ENCODE measurements around the gene EPAS1.

DNA sequence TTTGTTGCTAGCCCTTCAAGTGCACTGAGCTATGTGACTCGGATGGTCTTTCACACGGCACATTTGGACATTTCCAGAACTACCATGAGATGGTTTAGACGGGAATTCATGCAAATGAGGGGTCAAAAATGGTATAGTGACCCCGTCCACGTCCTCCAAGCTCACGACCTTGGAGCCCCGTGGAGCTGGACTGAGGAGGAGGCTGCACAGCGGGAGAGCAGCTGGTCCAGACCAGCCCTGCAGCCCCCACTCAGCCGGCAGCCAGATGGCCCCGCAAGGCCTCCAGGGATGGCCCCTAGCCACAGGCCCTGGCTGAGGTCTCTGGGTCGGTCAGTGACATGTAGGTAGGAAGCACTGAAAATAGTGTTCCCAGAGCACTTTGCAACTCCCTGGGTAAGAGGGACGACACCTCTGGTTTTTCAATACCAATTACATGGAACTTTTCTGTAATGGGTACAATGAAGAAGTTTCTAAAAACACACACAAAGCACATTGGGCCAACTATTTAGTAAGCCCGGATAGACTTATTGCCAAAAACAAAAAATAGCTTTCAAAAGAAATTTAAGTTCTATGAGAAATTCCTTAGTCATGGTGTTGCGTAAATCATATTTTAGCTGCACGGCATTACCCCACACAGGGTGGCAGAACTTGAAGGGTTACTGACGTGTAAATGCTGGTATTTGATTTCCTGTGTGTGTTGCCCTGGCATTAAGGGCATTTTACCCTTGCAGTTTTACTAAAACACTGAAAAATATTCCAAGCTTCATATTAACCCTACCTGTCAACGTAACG lies 88.8 kb downstream of the EPAS1 start:
- TF ChIP-seq, protein P1, sequence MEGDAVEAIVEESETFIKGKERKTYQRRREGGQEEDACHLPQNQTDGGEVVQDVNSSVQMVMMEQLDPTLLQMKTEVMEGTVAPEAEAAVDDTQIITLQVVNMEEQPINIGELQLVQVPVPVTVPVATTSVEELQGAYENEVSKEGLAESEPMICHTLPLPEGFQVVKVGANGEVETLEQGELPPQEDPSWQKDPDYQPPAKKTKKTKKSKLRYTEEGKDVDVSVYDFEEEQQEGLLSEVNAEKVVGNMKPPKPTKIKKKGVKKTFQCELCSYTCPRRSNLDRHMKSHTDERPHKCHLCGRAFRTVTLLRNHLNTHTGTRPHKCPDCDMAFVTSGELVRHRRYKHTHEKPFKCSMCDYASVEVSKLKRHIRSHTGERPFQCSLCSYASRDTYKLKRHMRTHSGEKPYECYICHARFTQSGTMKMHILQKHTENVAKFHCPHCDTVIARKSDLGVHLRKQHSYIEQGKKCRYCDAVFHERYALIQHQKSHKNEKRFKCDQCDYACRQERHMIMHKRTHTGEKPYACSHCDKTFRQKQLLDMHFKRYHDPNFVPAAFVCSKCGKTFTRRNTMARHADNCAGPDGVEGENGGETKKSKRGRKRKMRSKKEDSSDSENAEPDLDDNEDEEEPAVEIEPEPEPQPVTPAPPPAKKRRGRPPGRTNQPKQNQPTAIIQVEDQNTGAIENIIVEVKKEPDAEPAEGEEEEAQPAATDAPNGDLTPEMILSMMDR (IDR thresholded peaks at IDR 0.05; ENCODE audit: low read depth, low read length, missing input control): no peak
- TF ChIP-seq, protein P2, sequence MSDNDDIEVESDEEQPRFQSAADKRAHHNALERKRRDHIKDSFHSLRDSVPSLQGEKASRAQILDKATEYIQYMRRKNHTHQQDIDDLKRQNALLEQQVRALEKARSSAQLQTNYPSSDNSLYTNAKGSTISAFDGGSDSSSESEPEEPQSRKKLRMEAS (IDR thresholded peaks at IDR 0.05): no peak
- no peak for TF ChIP-seq TAF1 (conservative IDR thresholded peaks at IDR 0.05)
- no peak for TF ChIP-seq EGR1 (IDR thresholded peaks at IDR 0.05; ENCODE audit: low read depth in 2 of 2)
- no peak for TF ChIP-seq RAD21 (IDR thresholded peaks at IDR 0.05)
- TF ChIP-seq, protein P3, sequence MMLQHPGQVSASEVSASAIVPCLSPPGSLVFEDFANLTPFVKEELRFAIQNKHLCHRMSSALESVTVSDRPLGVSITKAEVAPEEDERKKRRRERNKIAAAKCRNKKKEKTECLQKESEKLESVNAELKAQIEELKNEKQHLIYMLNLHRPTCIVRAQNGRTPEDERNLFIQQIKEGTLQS (IDR thresholded peaks at IDR 0.05): no peak
- TF ChIP-seq, protein P4, sequence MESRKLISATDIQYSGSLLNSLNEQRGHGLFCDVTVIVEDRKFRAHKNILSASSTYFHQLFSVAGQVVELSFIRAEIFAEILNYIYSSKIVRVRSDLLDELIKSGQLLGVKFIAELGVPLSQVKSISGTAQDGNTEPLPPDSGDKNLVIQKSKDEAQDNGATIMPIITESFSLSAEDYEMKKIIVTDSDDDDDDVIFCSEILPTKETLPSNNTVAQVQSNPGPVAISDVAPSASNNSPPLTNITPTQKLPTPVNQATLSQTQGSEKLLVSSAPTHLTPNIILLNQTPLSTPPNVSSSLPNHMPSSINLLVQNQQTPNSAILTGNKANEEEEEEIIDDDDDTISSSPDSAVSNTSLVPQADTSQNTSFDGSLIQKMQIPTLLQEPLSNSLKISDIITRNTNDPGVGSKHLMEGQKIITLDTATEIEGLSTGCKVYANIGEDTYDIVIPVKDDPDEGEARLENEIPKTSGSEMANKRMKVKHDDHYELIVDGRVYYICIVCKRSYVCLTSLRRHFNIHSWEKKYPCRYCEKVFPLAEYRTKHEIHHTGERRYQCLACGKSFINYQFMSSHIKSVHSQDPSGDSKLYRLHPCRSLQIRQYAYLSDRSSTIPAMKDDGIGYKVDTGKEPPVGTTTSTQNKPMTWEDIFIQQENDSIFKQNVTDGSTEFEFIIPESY (IDR thresholded peaks at IDR 0.05): no peak
- TF ChIP-seq GABPA (IDR thresholded peaks at IDR 0.05 in 1 of 2, conservative IDR thresholded peaks at IDR 0.05 in 1 of 2): no peak
- TF ChIP-seq FOXA1 (IDR thresholded peaks at IDR 0.05): no peak
- TF ChIP-seq SP1 (IDR thresholded peaks at IDR 0.05): no peak
- TF ChIP-seq RXRA (IDR thresholded peaks at IDR 0.05): no peak

All from liver (tissue), 3 donors.